Gastrocnemius medialis (tissue), 4 donors: ENCODE measurements around the gene CRYGN. TPM values are rescaled to one million over a fixed set of nuclear protein-coding genes. Genes with fewer than 3 reads are reported as not detected.

Experiments used
- ATAC-seq, 2 donors: fragments of 150-250 bp; one replicate each; pipeline ENCODE4 v1.9.1; 2016
- DNase-seq, 2 donors: peaks; one replicate each; pipeline ENCODE4 v3.0.0-alpha.2; 2019
- H3K27ac ChIP-seq, 4 donors: fragments of 200-600 bp; sonication (generic); 1 replicate in 1 of 4; 2 replicates in 3 of 4; pipeline ENCODE4 v1.5.1; 2016 to 2018; ENCODE audit warnings: mild to moderate bottlenecking in 2 of 4, moderate library complexity in 1 of 4
- H3K27me3 ChIP-seq, 3 donors: fragments of 200-600 bp; sonication (generic) in 2 of 3; 1 replicate in 1 of 3; 2 replicates in 2 of 3; pipeline versions ENCODE4 v1.5.1 to v1.6.0; 2016 to 2019; ENCODE audit warnings: mild to moderate bottlenecking in 1 of 3, moderate library complexity in 1 of 3
- H3K36me3 ChIP-seq, 2 donors: fragments of 200-600 bp; sonication (generic) in 1 of 2; one replicate each; pipeline ENCODE4 v1.5.1; 2017 to 2018
- H3K4me1 ChIP-seq, 2 donors: fragments of 200-600 bp; sonication (generic) in 1 of 2; one replicate each; pipeline ENCODE4 v1.5.1; 2016 to 2017; ENCODE audit warnings: mild to moderate bottlenecking in 2 of 2
- H3K4me3 ChIP-seq, 4 donors: fragments of 200-600 bp; sonication (generic) in 3 of 4; 1 replicate in 1 of 4; 2 replicates in 3 of 4; pipeline ENCODE4 v1.5.1; 2016 to 2019; ENCODE audit warnings: mild to moderate bottlenecking in 2 of 4
- H3K9me3 ChIP-seq, 3 donors: fragments of 200-600 bp; sonication (generic) in 2 of 3; 1 replicate in 1 of 3; 2 replicates in 2 of 3; pipeline ENCODE4 v1.5.1; 2016 to 2019
- POLR2A ChIP-seq, 2 donors: fragments of 450-650 bp; IDR thresholded peaks; one replicate each; pipeline ENCODE4 v1.6.1; 2017; ENCODE audit warnings: antibody characterized with exemption in 2 of 2, mild to moderate bottlenecking in 2 of 2, moderate library complexity in 2 of 2
- in situ Hi-C, 4 donors: fragments of 200-750 bp; cut with MboI; loops; one replicate each; pipeline versions ENCODE4 v1.15.0 to v1.8.0; 2017; ENCODE audit warnings: low sequenced_read_pairs in 4 of 4
- intact Hi-C: fragments of 100-400 bp; cut with DNase I; formaldehyde crosslinking; loops from one replicate; pipeline ENCODE4 v1.15.1; 2023; ENCODE audit warnings: low total_unique reads
- total RNA-seq, 4 donors: library from RNA; depleted of rRNA; stranded (reverse); fragments of >200 nt; gene quantifications; one replicate each; pipeline versions ENCODE4 v1.1.0 to v1.2.3, GENCODE V29; 2016
- TF ChIP-seq, protein P1 (sequence below), 5 experiments: fragments of 450-650 bp in 3 of 5; fragments of 200-600 bp in 2 of 5; sonication (generic) in 2 of 5; IDR thresholded peaks in 4 of 5; conservative IDR thresholded peaks in 1 of 5; 1 replicate in 4 of 5; 2 replicates in 1 of 5; pipeline ENCODE4 v1.5.1; 2016 to 2019; ENCODE audit warnings: antibody characterized with exemption in 5 of 5, mild to moderate bottlenecking in 3 of 5, moderate library complexity in 3 of 5

Gene CRYGN
- total RNA-seq, 4 donors from 2014 or later: not detected

DNA sequence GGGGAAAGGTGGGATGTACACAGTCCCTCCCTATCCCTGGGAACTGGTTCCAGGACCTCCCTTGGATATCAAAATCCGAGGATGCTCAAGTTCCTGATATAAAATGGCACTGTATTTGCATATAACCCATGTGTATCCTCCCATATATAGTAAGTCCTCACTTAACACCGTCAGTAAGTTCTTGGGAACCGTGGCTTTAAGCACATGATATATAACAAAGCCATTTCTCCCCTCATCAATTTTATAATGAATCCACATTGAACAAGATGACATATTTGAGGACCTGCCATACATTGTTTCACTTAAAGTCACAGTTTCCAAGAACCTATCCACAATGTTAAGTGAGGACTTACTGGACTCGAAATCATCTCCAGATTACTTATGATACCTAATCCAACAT is 5.4 kb downstream of the CRYGN start:
- peaks cover 8 to 15% (median 14%) of the 10 kb centered on the region in 3 donors for H3K27me3 ChIP-seq
- intact Hi-C loops: no loop called here
- ATAC-seq (no peak), DNase-seq (no peak)
- H3K9me3 ChIP-seq: no peaks in the 10 kb centered on the region
- no peaks in the 10 kb centered on the region for H3K36me3 ChIP-seq
- in situ Hi-C loops: no loop called here
- H3K27ac ChIP-seq: no peak overlapping the region
- no peak overlapping the region for H3K4me3 ChIP-seq
- TF ChIP-seq, protein P1, sequence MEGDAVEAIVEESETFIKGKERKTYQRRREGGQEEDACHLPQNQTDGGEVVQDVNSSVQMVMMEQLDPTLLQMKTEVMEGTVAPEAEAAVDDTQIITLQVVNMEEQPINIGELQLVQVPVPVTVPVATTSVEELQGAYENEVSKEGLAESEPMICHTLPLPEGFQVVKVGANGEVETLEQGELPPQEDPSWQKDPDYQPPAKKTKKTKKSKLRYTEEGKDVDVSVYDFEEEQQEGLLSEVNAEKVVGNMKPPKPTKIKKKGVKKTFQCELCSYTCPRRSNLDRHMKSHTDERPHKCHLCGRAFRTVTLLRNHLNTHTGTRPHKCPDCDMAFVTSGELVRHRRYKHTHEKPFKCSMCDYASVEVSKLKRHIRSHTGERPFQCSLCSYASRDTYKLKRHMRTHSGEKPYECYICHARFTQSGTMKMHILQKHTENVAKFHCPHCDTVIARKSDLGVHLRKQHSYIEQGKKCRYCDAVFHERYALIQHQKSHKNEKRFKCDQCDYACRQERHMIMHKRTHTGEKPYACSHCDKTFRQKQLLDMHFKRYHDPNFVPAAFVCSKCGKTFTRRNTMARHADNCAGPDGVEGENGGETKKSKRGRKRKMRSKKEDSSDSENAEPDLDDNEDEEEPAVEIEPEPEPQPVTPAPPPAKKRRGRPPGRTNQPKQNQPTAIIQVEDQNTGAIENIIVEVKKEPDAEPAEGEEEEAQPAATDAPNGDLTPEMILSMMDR (IDR thresholded peaks at IDR 0.05 in 4 of 5, conservative IDR thresholded peaks at IDR 0.05 in 1 of 5): no peak
- no peak for TF ChIP-seq POLR2A (IDR thresholded peaks at IDR 0.05)
- H3K4me1 ChIP-seq: peaks cover 0 to 2% of the 10 kb centered on the region in 2 donors

DNA sequence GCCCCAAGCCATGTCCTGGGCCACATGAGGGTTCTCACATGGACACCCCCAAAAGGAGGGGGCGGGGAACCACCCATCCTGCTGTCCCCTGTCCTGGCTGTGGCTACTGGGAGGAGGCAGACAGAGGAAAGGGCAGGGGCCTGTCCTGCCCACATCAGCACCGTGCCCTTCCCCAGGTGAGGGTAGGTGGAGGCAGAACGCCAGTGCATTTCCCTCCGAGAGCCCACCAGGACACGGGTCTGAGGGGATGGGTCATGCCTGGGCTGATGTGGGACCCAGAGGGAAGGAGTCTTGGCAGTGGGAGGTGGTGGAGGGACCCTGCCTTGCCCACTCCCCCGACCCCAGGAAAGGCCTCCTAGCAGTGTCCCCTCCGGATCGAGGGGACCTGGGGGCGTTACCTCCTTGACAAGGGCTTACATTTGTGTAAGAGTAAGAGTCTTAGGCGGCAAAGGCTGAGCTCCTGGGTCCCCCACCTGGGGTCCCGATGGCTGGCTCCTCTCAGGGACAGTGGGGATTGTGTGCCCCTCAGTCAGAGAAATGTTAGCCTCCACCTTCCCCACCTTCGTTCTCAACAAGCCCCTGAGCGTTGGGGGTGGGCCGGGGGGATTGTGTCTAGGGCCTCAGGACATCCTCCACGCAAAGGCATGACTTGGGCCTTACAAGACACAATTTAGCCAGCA is 6.1 kb downstream of the CRYGN start:
- H3K27ac ChIP-seq: no peak overlapping the region
- H3K36me3 ChIP-seq: no peaks in the 10 kb centered on the region
- no peak for ATAC-seq
- DNase-seq: peak in 1 of 2 donors; percentile 8
- no peaks in the 10 kb centered on the region for H3K4me1 ChIP-seq
- H3K27me3 ChIP-seq: peaks cover under 1 to 9% (median 7%) of the 10 kb centered on the region in 3 donors
- in situ Hi-C loops (no loop called here), intact Hi-C loops (no loop called here)
- no peak overlapping the region for H3K4me3 ChIP-seq
- TF ChIP-seq POLR2A (IDR thresholded peaks at IDR 0.05): no peak
- TF ChIP-seq, protein P1 (IDR thresholded peaks at IDR 0.05 in 4 of 5, conservative IDR thresholded peaks at IDR 0.05 in 1 of 5): no peak
- H3K9me3 ChIP-seq: no peaks in the 10 kb centered on the region

DNA sequence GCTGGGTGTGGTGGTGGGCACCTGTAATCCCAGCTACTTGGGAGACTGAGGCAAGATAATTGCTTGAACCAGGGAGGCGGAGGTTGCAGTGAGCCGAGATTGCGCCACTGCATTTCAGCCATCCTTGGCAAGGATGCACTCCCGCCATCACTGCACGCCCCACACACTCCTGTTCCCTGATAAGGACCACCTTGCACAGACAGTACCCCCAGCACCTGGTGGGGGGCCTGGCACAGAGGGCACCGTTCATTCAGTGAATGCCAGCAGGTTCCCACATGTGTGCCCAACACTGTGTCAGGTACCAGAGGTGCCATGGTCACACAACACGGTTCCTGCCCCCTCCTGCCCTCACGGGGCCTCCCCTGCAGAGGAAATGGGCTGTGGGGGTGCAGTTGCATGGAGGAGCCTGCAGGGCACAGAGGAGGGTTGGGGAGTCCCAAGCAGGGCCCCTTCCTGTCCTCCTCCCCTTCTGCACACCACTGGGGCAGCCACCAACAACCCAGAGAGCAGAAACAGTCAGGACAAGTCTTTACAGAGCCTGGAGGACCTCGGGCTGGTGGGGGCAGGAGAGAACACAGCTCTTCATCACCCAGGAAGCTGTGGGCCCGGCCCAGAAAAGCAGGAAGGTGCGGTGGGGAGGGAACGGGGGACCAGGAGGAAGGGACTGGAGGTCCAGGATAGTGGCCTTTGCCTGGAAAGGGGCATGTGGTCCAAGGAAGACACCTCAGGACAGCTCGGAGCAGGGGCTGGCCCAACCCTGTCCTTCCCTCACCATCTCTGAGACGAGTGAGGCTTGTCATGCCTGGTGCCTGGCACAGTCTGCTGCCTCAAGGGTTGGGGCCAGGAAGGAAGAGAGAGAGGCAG is 7.1 kb downstream of the CRYGN start:
- no peak overlapping the region for H3K27ac ChIP-seq
- DNase-seq: peak in 1 of 2 donors; percentile 9
- no peaks in the 10 kb centered on the region for H3K4me1 ChIP-seq
- H3K27me3 ChIP-seq: no peaks in the 10 kb centered on the region
- intact Hi-C loops: no loop called here
- no peak overlapping the region for H3K4me3 ChIP-seq
- in situ Hi-C loops: no loop called here
- no peaks in the 10 kb centered on the region for H3K36me3 ChIP-seq
- ATAC-seq: no peak
- no peaks in the 10 kb centered on the region for H3K9me3 ChIP-seq
- TF ChIP-seq, protein P1 (IDR thresholded peaks at IDR 0.05 in 4 of 5, conservative IDR thresholded peaks at IDR 0.05 in 1 of 5): no peak
- TF ChIP-seq POLR2A (IDR thresholded peaks at IDR 0.05): no peak

DNA sequence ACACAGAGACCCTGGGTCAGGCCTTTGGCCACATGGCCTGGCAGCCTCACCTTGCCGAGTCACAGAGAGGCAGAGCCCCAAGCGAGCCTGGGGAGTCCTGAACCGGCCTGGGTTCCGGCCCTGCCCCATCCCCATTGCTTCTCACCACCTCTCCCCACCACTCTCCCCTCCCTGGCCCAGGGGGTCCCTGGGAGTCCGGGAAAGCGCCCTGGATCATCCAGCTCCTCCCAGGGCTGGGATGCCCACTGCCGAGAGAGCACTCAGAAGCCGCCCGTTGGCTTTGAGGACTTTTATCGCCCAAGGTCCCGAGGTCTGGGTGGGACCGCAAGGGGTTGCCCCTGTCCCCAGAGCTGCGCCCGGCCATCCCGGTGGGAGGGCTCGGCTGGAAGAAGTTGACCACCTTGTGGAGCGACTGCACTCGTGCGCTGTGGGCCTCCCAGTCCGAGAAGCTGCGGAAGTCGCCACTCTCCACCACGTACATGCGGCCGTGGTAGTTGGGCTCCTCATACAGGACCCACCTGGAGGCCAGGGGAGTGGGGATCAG is 8.1 kb downstream of the CRYGN start:
- TF ChIP-seq POLR2A (IDR thresholded peaks at IDR 0.05): no peak
- TF ChIP-seq, protein P1 (IDR thresholded peaks at IDR 0.05 in 4 of 5, conservative IDR thresholded peaks at IDR 0.05 in 1 of 5): no peak
- in situ Hi-C loops (no loop called here), intact Hi-C loops (no loop called here)
- no peaks in the 10 kb centered on the region for H3K4me1 ChIP-seq
- no peaks in the 10 kb centered on the region for H3K27me3 ChIP-seq
- DNase-seq (no peak), ATAC-seq (no peak)
- H3K4me3 ChIP-seq: no peak overlapping the region
- H3K36me3 ChIP-seq: no peaks in the 10 kb centered on the region
- no peaks in the 10 kb centered on the region for H3K9me3 ChIP-seq
- H3K27ac ChIP-seq: no peak overlapping the region
